ENCODE data around the gene NSUN2.

GRCh38 chr5:6608016-6608415, 24.8 kb downstream of the NSUN2 start:
- TF ChIP-seq SMC3 (conservative IDR thresholded peaks at IDR 0.05; ENCODE audit: poor library complexity) (no peak), EZH2 (IDR thresholded peaks at IDR 0.05; ENCODE audit: borderline replicate concordance, insufficient read depth, low read length, poor library complexity, severe bottlenecking) (no peak), EP300 (conservative IDR thresholded peaks at IDR 0.05; ENCODE audit: poor library complexity, severe bottlenecking) (no peak), POLR2AphosphoS5 (IDR thresholded peaks at IDR 0.05) (no peak), REST (IDR thresholded peaks at IDR 0.05; ENCODE audit: borderline replicate concordance) (no peak), TAF1 (IDR thresholded peaks at IDR 0.05; ENCODE audit: low read depth) (no peak), RAD21 (conservative IDR thresholded peaks at IDR 0.05) (no peak), MXI1 (conservative IDR thresholded peaks at IDR 0.05; ENCODE audit: poor library complexity, severe bottlenecking) (no peak)
- TF ChIP-seq, protein P1, sequence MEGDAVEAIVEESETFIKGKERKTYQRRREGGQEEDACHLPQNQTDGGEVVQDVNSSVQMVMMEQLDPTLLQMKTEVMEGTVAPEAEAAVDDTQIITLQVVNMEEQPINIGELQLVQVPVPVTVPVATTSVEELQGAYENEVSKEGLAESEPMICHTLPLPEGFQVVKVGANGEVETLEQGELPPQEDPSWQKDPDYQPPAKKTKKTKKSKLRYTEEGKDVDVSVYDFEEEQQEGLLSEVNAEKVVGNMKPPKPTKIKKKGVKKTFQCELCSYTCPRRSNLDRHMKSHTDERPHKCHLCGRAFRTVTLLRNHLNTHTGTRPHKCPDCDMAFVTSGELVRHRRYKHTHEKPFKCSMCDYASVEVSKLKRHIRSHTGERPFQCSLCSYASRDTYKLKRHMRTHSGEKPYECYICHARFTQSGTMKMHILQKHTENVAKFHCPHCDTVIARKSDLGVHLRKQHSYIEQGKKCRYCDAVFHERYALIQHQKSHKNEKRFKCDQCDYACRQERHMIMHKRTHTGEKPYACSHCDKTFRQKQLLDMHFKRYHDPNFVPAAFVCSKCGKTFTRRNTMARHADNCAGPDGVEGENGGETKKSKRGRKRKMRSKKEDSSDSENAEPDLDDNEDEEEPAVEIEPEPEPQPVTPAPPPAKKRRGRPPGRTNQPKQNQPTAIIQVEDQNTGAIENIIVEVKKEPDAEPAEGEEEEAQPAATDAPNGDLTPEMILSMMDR (IDR thresholded peaks at IDR 0.05; ENCODE audit: poor library complexity, severe bottlenecking) = no peak

Data from neural cell (in vitro differentiated cells).